ENCODE measurements around the gene CXCL16. TPM values are rescaled to one million over a fixed set of nuclear protein-coding genes. Genes with fewer than 3 reads are reported as not detected.
A peak's percentile ranks its signal among the peaks of the same experiment; 100 is the strongest.

Gene CXCL16
- total and polyA plus RNA-seq, 2 of the 13 experiments (the other 11 are each of a cell fraction or from before 2014, with no cell fraction given): 9.4 to 101 TPM

GRCh38 chr17:4739122-4740024 is at the start of gene CXCL16, which contains the start of gene ZMYND15 (continued):
- TF ChIP-seq ZNF253 (CRISPR knock-in tag; IDR thresholded peaks at IDR 0.05; ENCODE audit: borderline replicate concordance) (no peak), ZNF746 (CRISPR knock-in tag; IDR thresholded peaks at IDR 0.05) (0 out of 2 replicates have a peak, but pooled peaks have one; percentile 37), HMGA1 (CRISPR knock-in tag; conservative IDR thresholded peaks at IDR 0.05) (no peak), XRCC5 (optimal IDR thresholded peaks at IDR 0.05; ENCODE audit: low read length) (no peak), SP140L (CRISPR knock-in tag; IDR thresholded peaks at IDR 0.05; ENCODE audit: borderline replicate concordance) (no peak), SOX5 (CRISPR knock-in tag; IDR thresholded peaks at IDR 0.05; ENCODE audit: borderline replicate concordance) (no peak), KLF6 (CRISPR knock-in tag; IDR thresholded peaks at IDR 0.05) (no peak), CSRNP2 (CRISPR knock-in tag; conservative IDR thresholded peaks at IDR 0.05; ENCODE audit: low read depth) (no peak), KLF9 (CRISPR knock-in tag; IDR thresholded peaks at IDR 0.05; ENCODE audit: low read depth) (no peak), MTF2 (CRISPR knock-in tag; IDR thresholded peaks at IDR 0.05; ENCODE audit: borderline replicate concordance) (peak; percentile 80; the same call in 1 of the 2 replicates), ZNF207 (IDR thresholded peaks at IDR 0.05; ENCODE audit: borderline replicate concordance) (no peak), SUZ12 (IDR thresholded peaks at IDR 0.05; ENCODE audit: low read depth, low read length) (no peak), ZFP36L1 (CRISPR knock-in tag; IDR thresholded peaks at IDR 0.05) (no peak), NRL (CRISPR knock-in tag; IDR thresholded peaks at IDR 0.05; ENCODE audit: borderline replicate concordance) (0 out of 2 replicates have a peak, but pooled peaks have one; percentile 26), ZBTB37 (CRISPR knock-in tag; IDR thresholded peaks at IDR 0.05) (no peak), HMGXB4 (CRISPR knock-in tag; IDR thresholded peaks at IDR 0.05; ENCODE audit: borderline replicate concordance in 1 of 2, low read depth in 1 of 2) (peak in 1 of 2 experiments; percentile 85; a peak in 2 of 4 replicates), EP300 (IDR thresholded peaks at IDR 0.05; ENCODE audit: low read depth in 2 of 2, low read length in 2 of 2) (no peak), EP300 (CRISPR knock-in tag; IDR thresholded peaks at IDR 0.05; ENCODE audit: borderline replicate concordance) (no peak), HHEX (CRISPR knock-in tag; IDR thresholded peaks at IDR 0.05) (no peak), ELF3 (CRISPR knock-in tag; IDR thresholded peaks at IDR 0.05) (no peak), ZBTB44 (CRISPR knock-in tag; IDR thresholded peaks at IDR 0.05) (no peak), ZNF883 (CRISPR knock-in tag; IDR thresholded peaks at IDR 0.05; ENCODE audit: not compliant biosample characterization) (no peak)

Data from HepG2 (cell line).